ENCODE data around the gene CTNNA2.

Gene CTNNA2

GRCh38 chr2:80655265-80655664 lies 1142.4 kb downstream of the CTNNA2 start:
- DNase-seq = no peak

GRCh38 chr2:80670763-80671162 lies 1157.9 kb downstream of the CTNNA2 start:
- DNase-seq = no peak

GRCh38 chr2:80687524-80687923 lies 1174.7 kb downstream of the CTNNA2 start:
- no peak for DNase-seq

- no peak for DNase-seq
Measured at GRCh38 chr2:80689106-80689505, 1176.3 kb downstream of the CTNNA2 start.
